HepG2 (cell line): ENCODE measurements around the gene ZBTB14. TPM values are rescaled to one million over a fixed set of nuclear protein-coding genes. Genes with fewer than 3 reads are reported as not detected.

ENCODE experiments used
- ATAC-seq: fragments of 200-7000 bp; cut with Tn5 transposase; 3 replicates; pipeline ENCODE4 v1.9.1; 2020; ENCODE audit warnings: mild to moderate bottlenecking, moderate library complexity
- BruUV-seq: library from RNA; stranded (reverse); fragments of 400-500 nt; replicated peaks from 2 replicates; lab custom pipeline; 2021; lab: Mats Ljungman, UMichigan
- CTCF ChIA-PET: fragments of 300-600 bp; formaldehyde crosslinking; extraction: SDS; loops from one replicate; lab custom pipeline; 2021; ENCODE audit warnings: low total read pairs, inconsistent platforms, low intra/inter-chr PET ratio; lab: Yijun Ruan, JAX
- POLR2A ChIA-PET: fragments of 350-600 bp; sonication (Branson Sonifier 250); formaldehyde crosslinking; loops from one replicate; lab custom pipeline; 2020; ENCODE audit warnings: antibody characterized with exemption, inconsistent platforms; lab: Yijun Ruan, JAX
- DNase-seq: peaks from one replicate; pipeline ENCODE4 v3.0.0-alpha.2; 2015; ENCODE audit warnings: low spot score
- FAIRE-seq: peaks from 3 replicates; lab custom pipeline; 2011; peaks lifted over from hg19 to GRCh38; lab: Jason Lieb, UNC
- H2AFZ ChIP-seq: one replicate; pipeline ENCODE4 v1.6.1; 2011; ENCODE audit warnings: low read length, inconsistent platforms
- H3K27ac ChIP-seq: fragments of 300-600 bp; 3 replicates; pipeline ENCODE4 v1.8.0; 2011; ENCODE audit warnings: mixed run types, mild to moderate bottlenecking, mixed read lengths, low read length, inconsistent platforms; ENCODE audit not compliant: insufficient read depth; ENCODE audit errors: extremely low read length
- H3K27me3 ChIP-seq, 2 experiments: fragments of 200-600 bp in 1 of 2; 2 replicates in 1 of 2; 3 replicates in 1 of 2; pipeline versions ENCODE4 v1.6.0 to v1.8.0; 2011; ENCODE audit warnings: low read length in 2 of 2, mild to moderate bottlenecking in 2 of 2, moderate library complexity in 2 of 2, inconsistent platforms in 1 of 2; ENCODE audit not compliant: insufficient read depth in 2 of 2, control insufficient read depth in 1 of 2
- H3K36me3 ChIP-seq, 2 experiments: fragments of 200-600 bp in 1 of 2; replicated peaks in 1 of 2; 2 replicates in 1 of 2; 3 replicates in 1 of 2; pipeline versions ENCODE4 v1.5.1 to v1.8.0; 2011; ENCODE audit warnings: low read length in 2 of 2, inconsistent platforms in 1 of 2; ENCODE audit not compliant: insufficient read depth in 2 of 2, control insufficient read depth in 1 of 2
- H3K4me1 ChIP-seq: 2 replicates; pipeline ENCODE4 v1.5.1; 2012; ENCODE audit warnings: low read length, inconsistent platforms; ENCODE audit not compliant: insufficient read depth
- H3K4me2 ChIP-seq: 2 replicates; pipeline ENCODE4 v1.6.0; 2011; ENCODE audit warnings: low read depth, low read length, inconsistent platforms
- H3K4me3 ChIP-seq, 3 experiments: fragments of 200-600 bp in 1 of 3; sonication (generic), shearing (Covaris generic) in 1 of 3; replicated peaks in 1 of 3; 2 replicates each; pipeline ENCODE4 v1.5.1; 2011 to 2016; ENCODE audit warnings: low read length in 3 of 3, inconsistent platforms in 2 of 3, low read depth in 2 of 3, mild to moderate bottlenecking in 2 of 3, control low read depth in 1 of 3, mixed read lengths in 1 of 3; ENCODE audit not compliant: insufficient read depth in 1 of 3
- H3K79me2 ChIP-seq: one replicate; pipeline ENCODE4 v1.6.1; 2011; ENCODE audit warnings: low read length, inconsistent platforms; ENCODE audit not compliant: insufficient read depth
- H3K9ac ChIP-seq: 2 replicates; pipeline ENCODE4 v1.6.0; 2011; ENCODE audit warnings: mild to moderate bottlenecking, low read depth, low read length, inconsistent platforms; ENCODE audit not compliant: insufficient read depth
- H3K9me3 ChIP-seq: 2 replicates; pipeline ENCODE4 v1.5.1; 2012; ENCODE audit warnings: mild to moderate bottlenecking, low read length
- H4K20me1 ChIP-seq: 2 replicates; pipeline ENCODE4 v1.6.0; 2011; ENCODE audit warnings: inconsistent platforms, mild to moderate bottlenecking, low read length, moderate library complexity; ENCODE audit not compliant: insufficient read depth
- MBNL3 ChIP-seq: fragments of 250-450 bp; sonication (Bioruptor Pico); conservative IDR thresholded peaks from 2 replicates; pipeline ENCODE4 v1.8.0; 2022; ENCODE audit warnings: mild to moderate bottlenecking, inconsistent platforms
- NFE2L2 ChIP-seq: fragments of 150-350 bp; IDR thresholded peaks from 2 replicates; pipeline ENCODE4 v1.6.1; 2014; ENCODE audit warnings: low read length
- RARG ChIP-seq: sonication (generic); formaldehyde crosslinking; IDR thresholded peaks from 2 replicates; pipeline ENCODE4 v1.4.0; 2020; ENCODE audit warnings: low read depth, mild to moderate bottlenecking, missing genetic modification reagents
- in situ Hi-C: cut with HindIII; loops from 2 replicates; pipeline ENCODE4 v1.10.0; 2017; ENCODE audit warnings: low pct_unique_long_range_greater_than_20kb; ENCODE audit not compliant: extremely low pct_ligation_motif_present
- intact Hi-C: fragments of 100-400 bp; cut with micrococcal nuclease; formaldehyde crosslinking; loops from one replicate; pipeline ENCODE4 v1.10.0; 2022; ENCODE audit not compliant: unreplicated experiment
- polyA plus RNA-seq, 8 experiments: library from polyadenylated mRNA; depleted of rRNA in 3 of 8; stranded (reverse) in 7 of 8; unstranded in 1 of 8; fragments of >200 nt; fragmentation: Illumina TruSeq in 4 of 8; extraction: Trizol in 4 of 8; gene quantifications; 2 replicates each; pipeline versions ENCODE4 v1.2.1 to v1.2.3, GENCODE V29; 2011 to 2016; ENCODE audit warnings: low read depth in 4 of 8, missing spikeins in 1 of 8, mixed read lengths in 1 of 8; ENCODE audit not compliant: insufficient read depth in 1 of 8
- total RNA-seq, 5 experiments: library from RNA; depleted of rRNA; stranded (reverse); fragments of >200 nt; fragmentation: Illumina TruSeq; extraction: Trizol; gene quantifications; 2 replicates each; pipeline ENCODE4 v1.2.3, GENCODE V29; 2016; ENCODE audit warnings: low read depth in 1 of 5
- TF ChIP-seq, protein P1 (sequence below): sonication (generic); formaldehyde crosslinking; IDR thresholded peaks from 2 replicates; pipeline ENCODE4 v1.4.0; 2020; ENCODE audit warnings: missing genetic modification reagents, borderline replicate concordance

The ZBTB14 gene
- total and polyA plus RNA-seq, 2 of the 13 experiments (the other 11 are each of a cell fraction or from before 2014, with no cell fraction given), result 8.0 to 14.4 TPM

DNA sequence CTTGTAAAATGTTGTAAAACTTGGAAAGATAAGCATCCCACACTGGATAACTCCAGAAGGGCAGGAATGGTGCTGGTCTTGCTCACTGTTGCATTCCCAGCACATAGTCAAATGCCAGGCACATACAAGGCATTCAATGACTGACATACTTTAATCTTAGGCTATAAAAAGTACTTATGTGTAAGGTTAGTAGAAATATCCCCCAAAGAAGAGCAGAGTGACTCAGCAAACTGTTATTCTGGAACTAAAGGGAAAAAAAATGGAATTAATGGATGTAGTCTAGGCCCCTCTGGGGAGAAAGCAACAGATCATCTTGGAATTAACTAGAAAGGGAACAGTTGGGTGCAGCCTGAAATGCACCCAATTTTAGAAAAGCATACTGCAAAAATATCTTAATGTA is 9.0 kb downstream of the ZBTB14 start:
- FAIRE-seq (no peak), DNase-seq (no peak), ATAC-seq (no peak)
- CTCF ChIA-PET, result no interaction called here
- H3K79me2 ChIP-seq, result no peaks in the 10 kb centered on the region
- no peak overlapping the region for H3K4me3 ChIP-seq
- intact Hi-C loops (loop anchor here (10.0 kb wide), 1 partner anchor 92 kb away; the partner anchor contains the start of gene AKAIN1), in situ Hi-C loops (no loop called here)
- POLR2A ChIA-PET, result no interaction called here
- no peak overlapping the region for H3K9ac ChIP-seq
- H4K20me1 ChIP-seq, result no peaks in the 10 kb centered on the region
- H3K9me3 ChIP-seq, result no peaks in the 10 kb centered on the region
- no peaks in the 10 kb centered on the region for H3K27me3 ChIP-seq
- BruUV-seq, result no TSS peak
- H3K4me2 ChIP-seq, result no peak overlapping the region
- no peak overlapping the region for H2AFZ ChIP-seq
- H3K4me1 ChIP-seq, result no peaks in the 10 kb centered on the region
- TF ChIP-seq, protein P1, sequence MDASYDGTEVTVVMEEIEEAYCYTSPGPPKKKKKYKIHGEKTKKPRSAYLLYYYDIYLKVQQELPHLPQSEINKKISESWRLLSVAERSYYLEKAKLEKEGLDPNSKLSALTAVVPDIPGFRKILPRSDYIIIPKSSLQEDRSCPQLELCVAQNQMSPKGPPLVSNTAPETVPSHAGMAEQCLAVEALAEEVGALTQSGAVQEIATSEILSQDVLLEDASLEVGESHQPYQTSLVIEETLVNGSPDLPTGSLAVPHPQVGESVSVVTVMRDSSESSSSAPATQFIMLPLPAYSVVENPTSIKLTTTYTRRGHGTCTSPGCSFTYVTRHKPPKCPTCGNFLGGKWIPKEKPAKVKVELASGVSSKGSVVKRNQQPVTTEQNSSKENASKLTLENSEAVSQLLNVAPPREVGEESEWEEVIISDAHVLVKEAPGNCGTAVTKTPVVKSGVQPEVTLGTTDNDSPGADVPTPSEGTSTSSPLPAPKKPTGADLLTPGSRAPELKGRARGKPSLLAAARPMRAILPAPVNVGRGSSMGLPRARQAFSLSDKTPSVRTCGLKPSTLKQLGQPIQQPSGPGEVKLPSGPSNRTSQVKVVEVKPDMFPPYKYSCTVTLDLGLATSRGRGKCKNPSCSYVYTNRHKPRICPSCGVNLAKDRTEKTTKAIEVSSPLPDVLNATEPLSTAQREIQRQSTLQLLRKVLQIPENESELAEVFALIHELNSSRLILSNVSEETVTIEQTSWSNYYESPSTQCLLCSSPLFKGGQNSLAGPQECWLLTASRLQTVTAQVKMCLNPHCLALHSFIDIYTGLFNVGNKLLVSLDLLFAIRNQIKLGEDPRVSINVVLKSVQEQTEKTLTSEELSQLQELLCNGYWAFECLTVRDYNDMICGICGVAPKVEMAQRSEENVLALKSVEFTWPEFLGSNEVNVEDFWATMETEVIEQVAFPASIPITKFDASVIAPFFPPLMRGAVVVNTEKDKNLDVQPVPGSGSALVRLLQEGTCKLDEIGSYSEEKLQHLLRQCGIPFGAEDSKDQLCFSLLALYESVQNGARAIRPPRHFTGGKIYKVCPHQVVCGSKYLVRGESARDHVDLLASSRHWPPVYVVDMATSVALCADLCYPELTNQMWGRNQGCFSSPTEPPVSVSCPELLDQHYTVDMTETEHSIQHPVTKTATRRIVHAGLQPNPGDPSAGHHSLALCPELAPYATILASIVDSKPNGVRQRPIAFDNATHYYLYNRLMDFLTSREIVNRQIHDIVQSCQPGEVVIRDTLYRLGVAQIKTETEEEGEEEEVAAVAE (CRISPR knock-in tag), result no peak
- TF ChIP-seq NFE2L2, result peak; percentile 16; the same call in 1 of the 2 replicates
- no peak for TF ChIP-seq RARG (CRISPR knock-in tag)
- TF ChIP-seq MBNL3 (CRISPR knock-in tag), result no peak
- H3K36me3 ChIP-seq, result peaks cover 6 to 21% of the 10 kb centered on the region in 2 experiments; a peak in 3 of 5 replicates
- H3K27ac ChIP-seq, result no peak overlapping the region
